GM19463 (cell line): ENCODE data around the gene TAF1.
A peak's percentile ranks its signal among the peaks of the same experiment; 100 is the strongest.
"Not testable (repeated sequence)": the region's sequence is repeated elsewhere in the genome, so short reads cannot be mapped to it uniquely, and the experiment has no call there.

ENCODE experiments used
- ATAC-seq: cut with Tn5 transposase; IDR thresholded peaks from one replicate; pipeline ENCODE4 v1.9.1; 2021; ENCODE audit warnings: mild to moderate bottlenecking, moderate library complexity; ENCODE audit not compliant: unreplicated experiment

The TAF1 gene

GRCh38 chrX:71365875-71366673 is at the start of gene TAF1:
TAF1 (plus strand) TSS chrX:71366357; CDS start chrX:71366375, 18 bp downstream.
- peak; percentile 85 for ATAC-seq

GRCh38 chrX:71316959-71317358 is 49.2 kb upstream of the TAF1 start:
- ATAC-seq: not testable (repeated sequence)

- ATAC-seq: no peak
These were observed 46.0 kb upstream of the TAF1 start for GRCh38 chrX:71320126-71320525.

- no peak for ATAC-seq
These were observed 44.4 kb upstream of the TAF1 start for GRCh38 chrX:71321731-71322130.

GRCh38 chrX:71324452-71324851 is 41.7 kb upstream of the TAF1 start:
- ATAC-seq: not testable (repeated sequence)

GRCh38 chrX:71326394-71326793 is 39.8 kb upstream of the TAF1 start:
- ATAC-seq: no peak

GRCh38 chrX:71349151-71349665 is 16.9 kb upstream of the TAF1 start:
- not testable (repeated sequence) for ATAC-seq

GRCh38 chrX:71349867-71350266 is 16.3 kb upstream of the TAF1 start:
- ATAC-seq: not testable (repeated sequence)

GRCh38 chrX:71352439-71352838 is 13.7 kb upstream of the TAF1 start:
- not testable (repeated sequence) for ATAC-seq

GRCh38 chrX:71364221-71364620 is 1.9 kb upstream of the TAF1 start:
- ATAC-seq: no peak

GRCh38 chrX:71365356-71365874 is 742 bp upstream of the TAF1 start:
- ATAC-seq: no peak

- ATAC-seq: no peak
These were observed 608 bp downstream of the TAF1 start for GRCh38 chrX:71366674-71367256.

- no peak for ATAC-seq
These were observed 1.2 kb downstream of the TAF1 start for GRCh38 chrX:71367396-71367795.

GRCh38 chrX:71372388-71372787 is 6.2 kb downstream of the TAF1 start:
- ATAC-seq: no peak

- no peak for ATAC-seq
These were observed 12.6 kb downstream of the TAF1 start for GRCh38 chrX:71378732-71379131.

- ATAC-seq: not testable (repeated sequence)
These were observed 25.6 kb downstream of the TAF1 start for GRCh38 chrX:71391725-71392124.

- ATAC-seq: no peak
These were observed 27.8 kb downstream of the TAF1 start for GRCh38 chrX:71393919-71394318.

GRCh38 chrX:71396576-71396975 is 30.4 kb downstream of the TAF1 start:
- no peak for ATAC-seq

- ATAC-seq: no peak
These were observed 34.6 kb downstream of the TAF1 start for GRCh38 chrX:71400710-71401109.

- not testable (repeated sequence) for ATAC-seq
These were observed 50.1 kb downstream of the TAF1 start for GRCh38 chrX:71416260-71416659.

- ATAC-seq: no peak
These were observed 54.5 kb downstream of the TAF1 start for GRCh38 chrX:71420686-71421085.

GRCh38 chrX:71432733-71433132 is 66.6 kb downstream of the TAF1 start:
- ATAC-seq: no peak
